GM19463 (cell line): ENCODE measurements around the gene ADGRL2.

Source experiments
- ATAC-seq: cut with Tn5 transposase; IDR thresholded peaks from one replicate; pipeline ENCODE4 v1.9.1; 2021; ENCODE audit warnings: mild to moderate bottlenecking, moderate library complexity; ENCODE audit not compliant: unreplicated experiment

The ADGRL2 gene

DNA sequence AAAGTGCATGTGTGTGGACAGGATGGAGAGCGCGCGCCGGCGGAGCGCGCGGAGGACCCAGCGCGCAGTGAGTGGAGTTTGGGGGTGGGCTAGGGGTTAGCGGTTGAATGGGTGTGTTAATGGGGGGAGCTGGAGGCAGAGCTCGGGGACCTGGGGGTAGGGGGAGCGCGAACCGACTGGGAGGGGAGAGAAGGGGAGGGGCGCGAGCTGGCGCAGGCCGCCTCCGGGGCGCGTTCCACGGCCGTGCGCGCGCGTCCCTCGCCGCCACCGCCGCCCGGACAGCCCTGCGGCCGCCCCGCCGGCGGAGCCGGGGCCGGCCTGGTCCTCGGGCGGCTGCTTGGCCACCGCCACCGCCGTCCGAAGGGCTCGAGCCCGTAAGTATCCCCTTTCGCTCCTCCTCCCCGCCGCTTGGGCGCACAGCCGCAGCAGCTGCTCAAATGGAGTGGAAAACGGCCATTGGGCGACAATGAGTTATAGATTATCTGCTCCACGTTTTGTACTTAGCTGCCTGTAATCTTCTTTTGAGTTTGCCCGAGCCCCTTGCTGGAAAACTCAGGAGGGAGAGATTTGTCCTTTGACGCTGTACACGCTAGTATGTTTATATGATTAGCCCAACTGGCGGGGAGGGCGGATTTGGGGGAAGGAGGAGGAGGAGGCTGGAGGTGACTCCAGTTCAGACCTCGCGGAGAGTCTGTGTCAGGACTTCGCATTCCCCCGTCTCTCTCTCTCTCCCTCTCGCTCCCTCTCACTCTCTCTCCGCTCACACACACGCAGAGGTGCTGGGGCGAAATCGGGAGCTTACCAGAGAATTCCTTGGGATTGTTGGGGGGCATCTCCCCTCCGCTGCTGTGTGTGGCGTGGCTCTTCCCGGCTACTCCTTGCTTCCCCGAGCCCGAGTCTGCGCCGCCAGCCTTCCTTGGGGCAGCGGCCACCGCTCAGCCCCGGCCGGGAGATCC, at the start of gene ADGRL2:
Gene ADGRL2 (plus strand): TSS at position 240 of the 956 bp plus-strand sequence. CDS start 36,051 bp downstream, outside the sequence.
- peak; percentile 66 for ATAC-seq

DNA sequence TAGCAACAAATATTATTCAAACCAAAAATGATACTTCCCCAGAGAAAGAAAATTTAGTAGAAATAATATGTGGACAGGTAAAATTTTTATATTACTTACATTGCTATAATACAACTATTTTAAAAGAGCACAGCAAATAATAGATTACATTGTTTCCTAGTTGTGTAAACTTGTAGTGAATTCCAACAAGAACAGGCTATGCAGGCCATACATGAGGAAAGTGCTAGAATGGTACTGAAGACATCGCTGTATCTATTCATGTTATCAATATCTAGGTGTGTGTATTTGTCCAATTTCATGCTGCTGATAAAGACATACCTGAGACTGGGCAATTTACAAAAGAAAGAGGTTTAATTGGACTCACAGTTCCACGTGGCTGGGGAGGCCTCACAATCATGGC, 47.9 kb upstream of the ADGRL2 start:
- ATAC-seq: no peak

DNA sequence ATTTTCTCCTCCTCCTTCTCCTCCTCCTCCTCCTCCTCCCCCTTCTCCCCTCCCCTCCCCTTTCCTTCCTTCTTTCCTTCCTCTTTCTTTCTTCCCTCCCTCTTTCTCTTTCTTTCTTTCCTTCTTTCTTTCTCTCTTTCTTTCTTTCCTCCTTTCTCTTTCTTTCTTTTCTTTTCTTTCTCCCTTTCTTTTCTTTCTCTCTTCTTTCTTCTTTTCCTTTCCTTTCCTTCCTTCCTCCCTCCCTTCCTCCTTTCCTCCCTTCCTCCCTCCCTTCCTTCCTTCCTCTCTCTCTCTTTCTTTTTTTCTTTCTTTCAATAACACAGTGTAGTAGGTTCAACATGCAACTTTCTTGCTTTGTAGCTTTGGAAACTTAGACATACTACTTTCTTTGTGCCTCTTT, 46.3 kb upstream of the ADGRL2 start:
- ATAC-seq: no peak

- no peak for ATAC-seq
Observed at GRCh38 chr1:81756872-81757271, 43.9 kb upstream of the ADGRL2 start.

DNA sequence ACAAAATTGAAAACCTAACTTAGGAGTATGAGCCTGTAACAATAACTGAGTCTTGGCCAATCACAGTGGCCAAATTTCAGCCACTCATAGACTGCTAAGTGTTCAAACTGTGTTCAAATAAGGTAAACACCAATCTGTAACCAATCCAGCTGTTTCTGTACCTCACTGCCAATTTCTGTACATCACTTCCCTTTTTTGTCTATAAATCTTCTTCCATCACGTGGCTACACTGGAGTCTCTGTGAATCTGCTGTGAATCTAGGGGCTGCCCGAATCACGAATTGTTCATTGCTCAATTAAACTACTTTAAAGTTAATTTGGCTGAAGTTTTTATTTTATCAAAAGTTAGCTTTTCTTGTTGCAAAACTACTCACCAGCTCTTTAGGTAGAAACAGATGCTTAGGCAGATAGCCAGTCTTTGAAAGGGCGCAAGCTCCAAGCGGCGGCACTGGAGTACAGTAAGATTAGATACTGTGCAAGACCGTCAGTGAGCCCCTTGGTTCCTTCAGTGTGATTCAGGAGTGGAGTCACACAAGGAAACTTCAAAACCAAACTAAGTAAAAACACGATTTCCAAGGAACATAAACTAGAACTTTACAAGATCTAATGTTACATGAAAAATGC, 43.2 kb upstream of the ADGRL2 start:
- ATAC-seq: no peak

DNA sequence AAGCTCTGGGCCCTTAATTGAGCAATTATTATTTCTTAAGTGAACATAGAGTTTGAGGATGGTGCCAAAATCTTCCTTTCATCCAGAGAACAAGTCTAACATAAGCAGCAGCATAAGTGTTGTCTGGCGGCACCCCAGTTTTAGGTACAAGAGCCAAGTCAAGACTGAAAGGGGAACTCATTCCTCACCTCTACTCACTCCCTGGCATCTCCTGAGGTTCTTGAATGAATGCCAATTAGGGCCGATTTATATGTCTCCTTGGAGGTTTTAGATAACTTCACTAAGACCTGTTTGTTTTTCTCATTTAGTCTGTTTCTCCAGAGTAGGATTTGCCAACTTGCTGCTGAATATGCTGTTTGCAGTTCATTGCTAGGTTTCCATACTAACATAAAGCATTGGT, 42.6 kb upstream of the ADGRL2 start:
- ATAC-seq: no peak

DNA sequence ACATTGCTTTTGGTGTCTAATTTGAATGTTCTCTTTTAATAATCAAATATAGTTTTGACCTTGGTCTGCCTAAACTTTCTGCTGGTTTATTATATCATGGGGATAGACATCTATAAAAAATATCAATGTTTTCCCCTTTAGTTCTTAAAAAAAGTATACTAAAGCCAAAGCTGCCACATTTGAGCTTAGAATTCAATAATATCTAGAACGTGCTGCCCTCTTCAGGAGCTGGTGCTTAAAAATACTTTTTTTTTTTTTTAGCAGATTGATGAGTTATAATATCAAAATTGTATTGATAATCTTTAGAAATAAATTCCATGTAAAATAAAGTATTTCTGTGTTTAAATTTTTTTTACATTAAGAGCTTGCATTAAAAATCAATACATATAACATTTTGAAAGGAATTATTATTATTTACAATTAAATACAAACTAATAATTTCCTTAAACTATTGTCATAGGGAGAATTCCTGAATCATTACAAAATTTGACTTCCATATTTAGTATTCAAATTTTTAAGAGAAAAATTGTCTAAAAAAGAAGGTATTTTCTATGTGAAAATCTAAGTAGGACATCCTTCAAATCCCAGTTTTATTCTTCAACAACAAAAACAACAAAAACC, 40.1 kb upstream of the ADGRL2 start:
- ATAC-seq: no peak

GRCh38 chr1:81775510-81775909, 25.2 kb upstream of the ADGRL2 start:
- ATAC-seq: no peak

- ATAC-seq: no peak
Observed at GRCh38 chr1:81780705-81781454, 19.9 kb upstream of the ADGRL2 start.

GRCh38 chr1:81781749-81782148, 19.0 kb upstream of the ADGRL2 start:
- ATAC-seq: no peak

DNA sequence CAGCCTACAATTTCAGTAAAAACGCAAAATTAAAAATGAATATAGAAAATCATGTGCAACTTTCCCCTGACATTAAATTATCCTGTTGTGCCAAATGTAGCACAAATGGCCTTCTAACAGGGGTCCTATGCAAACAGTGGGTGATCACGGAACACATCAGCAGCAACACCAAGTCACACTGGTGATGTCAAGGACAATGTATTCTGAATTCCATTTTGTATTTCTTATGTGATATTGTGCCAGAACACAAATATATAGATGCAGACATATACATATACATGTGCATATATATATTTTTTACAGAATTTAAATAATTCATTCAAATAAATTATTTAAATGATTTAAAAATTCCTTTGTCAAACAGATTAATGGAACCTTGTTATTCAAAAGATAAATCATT, 8.6 kb upstream of the ADGRL2 start:
- no peak for ATAC-seq

GRCh38 chr1:81797701-81798100, 3.0 kb upstream of the ADGRL2 start:
- no peak for ATAC-seq

GRCh38 chr1:81799939-81800694, 617 bp upstream of the ADGRL2 start:
- no peak for ATAC-seq

DNA sequence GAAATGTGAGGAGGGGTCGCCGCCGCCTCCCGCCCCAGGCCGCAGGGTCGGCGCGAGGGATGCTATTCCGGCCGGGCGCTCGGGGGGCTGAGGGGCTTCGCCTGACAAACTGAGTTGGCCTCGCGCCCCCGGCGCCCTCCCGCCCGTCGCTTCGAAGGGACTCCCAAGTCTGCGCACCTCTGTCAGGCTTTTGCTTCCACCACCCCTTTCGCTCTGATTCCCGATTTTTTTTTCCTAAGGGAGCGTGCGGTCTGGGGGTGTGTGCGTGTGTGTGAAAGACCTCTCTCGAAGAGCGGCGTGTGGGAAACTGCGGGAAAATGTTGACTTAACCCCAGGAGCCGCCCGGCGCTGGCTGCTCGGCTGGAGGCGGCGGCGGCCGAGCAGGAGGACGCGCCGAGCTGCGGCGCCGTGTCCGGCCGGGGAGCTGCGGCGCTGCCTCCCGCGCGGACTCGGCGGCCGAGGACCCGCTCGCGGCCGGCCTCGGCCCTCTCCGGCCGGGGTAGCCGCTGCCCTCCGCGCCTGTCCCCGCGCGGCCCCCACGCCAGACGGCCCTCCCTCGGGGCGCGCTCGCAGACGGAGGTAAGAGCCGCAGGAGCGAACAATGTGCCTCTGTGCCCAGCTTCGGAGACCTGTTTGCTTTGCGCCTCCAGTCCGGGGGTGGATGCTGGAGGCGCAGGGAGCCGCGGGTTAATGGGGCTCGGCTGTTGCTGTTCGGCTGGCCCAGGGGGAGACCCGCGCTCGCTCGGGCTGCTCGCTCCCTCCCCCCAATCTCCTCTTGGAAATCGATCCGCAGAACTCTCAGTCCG, 1.1 kb downstream of the ADGRL2 start:
- peak; percentile 30 for ATAC-seq

GRCh38 chr1:81802457-81802706, 1.6 kb downstream of the ADGRL2 start:
- ATAC-seq: no peak

- no peak for ATAC-seq
Observed at GRCh38 chr1:81802707-81803430, 2.1 kb downstream of the ADGRL2 start.

DNA sequence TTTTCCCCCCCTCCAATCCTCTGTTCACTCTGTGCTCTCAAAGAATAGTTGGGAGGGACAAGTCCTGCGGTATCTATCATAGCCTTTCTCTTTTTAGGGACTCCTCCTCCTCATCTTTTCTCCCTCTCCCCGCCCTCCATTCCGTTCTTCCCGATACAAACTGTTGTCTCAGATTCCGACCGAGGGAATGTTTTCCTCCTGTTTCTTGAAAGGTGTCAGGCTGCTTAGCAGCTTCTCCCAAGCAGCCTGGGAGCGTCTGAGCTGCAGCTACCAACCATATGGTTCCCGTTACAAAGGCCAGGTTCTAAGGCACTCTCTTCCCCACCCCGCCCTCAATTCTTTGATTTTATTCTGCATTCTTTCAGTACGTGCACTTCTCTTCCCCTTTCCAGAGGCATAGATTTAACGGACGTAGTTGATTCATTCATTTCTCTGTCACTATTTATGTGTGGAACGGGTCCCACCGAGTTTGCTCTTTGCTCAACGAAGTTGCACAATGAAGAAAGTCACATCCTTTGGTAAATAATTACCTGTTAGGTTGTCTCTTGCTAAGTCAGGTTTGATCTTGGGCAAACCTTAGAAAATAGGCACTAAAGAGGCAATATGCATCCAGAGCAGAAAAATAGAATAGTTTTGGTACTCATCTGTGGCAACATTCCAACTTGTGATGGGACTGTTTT, 2.8 kb downstream of the ADGRL2 start:
- ATAC-seq: no peak

- ATAC-seq: no peak
Observed at GRCh38 chr1:81804312-81804711, 3.6 kb downstream of the ADGRL2 start.
